NCI-H2227 (cell line): ENCODE data around the gene CDIP1.

ENCODE experiments used
- DNase-seq: peaks from one replicate; lab custom pipeline; 2025; ENCODE audit not compliant: unreplicated experiment; lab: John Stamatoyannopoulos, UW

CDIP1 gene

GRCh38 chr16:4460936-4461249, 77.7 kb downstream of the CDIP1 start:
- DNase-seq, result peak; percentile 62
